ENCODE measurements around the gene SPAG16.

SPAG16 gene

GRCh38 chr2:214135966-214136365, 851.7 kb downstream of the SPAG16 start:
- Mint-ChIP-seq H3K4me3 (no peak overlapping the region), H3K27me3 (no peaks in the 10 kb centered on the region), H3K4me1 (no peaks in the 10 kb centered on the region), H3K27ac (no peak overlapping the region), H3K36me3 (no peaks in the 10 kb centered on the region), H3K9me3 (peaks cover 4% of the 10 kb centered on the region)
- ATAC-seq (ENCODE audit: low read depth), result no peak
- no peak for DNase-seq (ENCODE audit: low spot score in 2 of 2)

- Mint-ChIP-seq H3K27ac (no peak overlapping the region), H3K9me3 (peaks cover 1% of the 10 kb centered on the region), H3K4me1 (no peaks in the 10 kb centered on the region), H3K36me3 (no peaks in the 10 kb centered on the region), H3K27me3 (no peaks in the 10 kb centered on the region), H3K4me3 (no peak overlapping the region)
- ATAC-seq (ENCODE audit: low read depth) (no peak), DNase-seq (ENCODE audit: low spot score in 2 of 2) (no peak)
These were observed 854.5 kb downstream of the SPAG16 start for GRCh38 chr2:214138779-214139178.

GRCh38 chr2:214139630-214140284, 855.5 kb downstream of the SPAG16 start:
- H3K4me1 Mint-ChIP-seq, result no peaks in the 10 kb centered on the region

GRCh38 chr2:214156971-214157370, 872.7 kb downstream of the SPAG16 start:
- Mint-ChIP-seq H3K4me3 (no peak overlapping the region), H3K9me3 (no peaks in the 10 kb centered on the region), H3K27me3 (no peaks in the 10 kb centered on the region), H3K27ac (no peak overlapping the region), H3K4me1 (no peaks in the 10 kb centered on the region), H3K36me3 (no peaks in the 10 kb centered on the region)
- no peak for DNase-seq (ENCODE audit: low spot score in 2 of 2)
- no peak for ATAC-seq (ENCODE audit: low read depth)

More at GRCh38 chr2:214139630-214140284, 855.5 kb downstream of the SPAG16 start:
- Mint-ChIP-seq H3K27ac (no peak overlapping the region), H3K36me3 (no peaks in the 10 kb centered on the region), H3K9me3 (peaks cover 1% of the 10 kb centered on the region), H3K27me3 (no peaks in the 10 kb centered on the region), H3K4me3 (no peak overlapping the region)
- DNase-seq (ENCODE audit: low spot score in 2 of 2), result no peak
- no peak for ATAC-seq (ENCODE audit: low read depth)

- no peaks in the 10 kb centered on the region for H3K4me1 Mint-ChIP-seq
- no peak for DNase-seq (ENCODE audit: low spot score in 2 of 2)
- H3K9me3 Mint-ChIP-seq, result no peaks in the 10 kb centered on the region
- no peak overlapping the region for H3K4me3 Mint-ChIP-seq
- ATAC-seq (ENCODE audit: low read depth), result no peak
- H3K36me3 Mint-ChIP-seq, result no peaks in the 10 kb centered on the region
- H3K27me3 Mint-ChIP-seq, result no peaks in the 10 kb centered on the region
- no peak overlapping the region for H3K27ac Mint-ChIP-seq
These were observed 874.6 kb downstream of the SPAG16 start for GRCh38 chr2:214158851-214159250.

GRCh38 chr2:214169281-214169680, 885.0 kb downstream of the SPAG16 start:
- H3K9me3 Mint-ChIP-seq, result no peaks in the 10 kb centered on the region
- H3K4me3 Mint-ChIP-seq, result no peak overlapping the region
- no peak for ATAC-seq (ENCODE audit: low read depth)
- H3K27ac Mint-ChIP-seq, result no peak overlapping the region
- no peak for DNase-seq (ENCODE audit: low spot score in 2 of 2)
- no peaks in the 10 kb centered on the region for H3K4me1 Mint-ChIP-seq
- no peaks in the 10 kb centered on the region for H3K27me3 Mint-ChIP-seq
- no peaks in the 10 kb centered on the region for H3K36me3 Mint-ChIP-seq

- no peaks in the 10 kb centered on the region for H3K36me3 Mint-ChIP-seq
- H3K27me3 Mint-ChIP-seq, result no peaks in the 10 kb centered on the region
- DNase-seq (ENCODE audit: low spot score in 2 of 2) (no peak), ATAC-seq (ENCODE audit: low read depth) (no peak)
- H3K4me3 Mint-ChIP-seq, result no peak overlapping the region
- H3K27ac Mint-ChIP-seq, result no peak overlapping the region
- H3K4me1 Mint-ChIP-seq, result no peaks in the 10 kb centered on the region
- H3K9me3 Mint-ChIP-seq, result no peaks in the 10 kb centered on the region
These were observed 885.5 kb downstream of the SPAG16 start for GRCh38 chr2:214169736-214170135.

- no peaks in the 10 kb centered on the region for H3K4me1 Mint-ChIP-seq
- H3K27ac Mint-ChIP-seq, result no peak overlapping the region
- no peaks in the 10 kb centered on the region for H3K36me3 Mint-ChIP-seq
- ATAC-seq (ENCODE audit: low read depth) (no peak), DNase-seq (ENCODE audit: low spot score in 2 of 2) (no peak)
- H3K9me3 Mint-ChIP-seq, result no peaks in the 10 kb centered on the region
- H3K4me3 Mint-ChIP-seq, result no peak overlapping the region
- no peaks in the 10 kb centered on the region for H3K27me3 Mint-ChIP-seq
These were observed 890.3 kb downstream of the SPAG16 start for GRCh38 chr2:214174563-214174962.

- H3K4me1 Mint-ChIP-seq, result no peaks in the 10 kb centered on the region
- H3K9me3 Mint-ChIP-seq, result no peaks in the 10 kb centered on the region
These were observed 895.8 kb downstream of the SPAG16 start for GRCh38 chr2:214180071-214180470.

GRCh38 chr2:214180686-214181085, 896.4 kb downstream of the SPAG16 start:
- no peaks in the 10 kb centered on the region for H3K27me3 Mint-ChIP-seq
- H3K9me3 Mint-ChIP-seq, result no peaks in the 10 kb centered on the region
- DNase-seq (ENCODE audit: low spot score in 2 of 2) (no peak), ATAC-seq (ENCODE audit: low read depth) (no peak)
- no peak overlapping the region for H3K27ac Mint-ChIP-seq
- H3K4me3 Mint-ChIP-seq, result no peak overlapping the region
- no peaks in the 10 kb centered on the region for H3K4me1 Mint-ChIP-seq
- no peaks in the 10 kb centered on the region for H3K36me3 Mint-ChIP-seq

More at GRCh38 chr2:214180071-214180470, 895.8 kb downstream of the SPAG16 start:
- ATAC-seq (ENCODE audit: low read depth), result no peak
- Mint-ChIP-seq H3K27ac (no peak overlapping the region), H3K36me3 (no peaks in the 10 kb centered on the region), H3K4me3 (no peak overlapping the region), H3K27me3 (no peaks in the 10 kb centered on the region)
- no peak for DNase-seq (ENCODE audit: low spot score in 2 of 2)

- Mint-ChIP-seq H3K4me3 (no peak overlapping the region), H3K36me3 (no peaks in the 10 kb centered on the region), H3K27me3 (no peaks in the 10 kb centered on the region), H3K9me3 (no peaks in the 10 kb centered on the region), H3K27ac (no peak overlapping the region), H3K4me1 (no peaks in the 10 kb centered on the region)
- no peak for ATAC-seq (ENCODE audit: low read depth)
- no peak for DNase-seq (ENCODE audit: low spot score in 2 of 2)
These were observed 900.2 kb downstream of the SPAG16 start for GRCh38 chr2:214184461-214184860.

GRCh38 chr2:214185546-214185945, 901.3 kb downstream of the SPAG16 start:
- no peak for DNase-seq (ENCODE audit: low spot score in 2 of 2)
- Mint-ChIP-seq H3K4me1 (no peaks in the 10 kb centered on the region), H3K9me3 (no peaks in the 10 kb centered on the region), H3K4me3 (no peak overlapping the region), H3K27me3 (no peaks in the 10 kb centered on the region), H3K36me3 (no peaks in the 10 kb centered on the region), H3K27ac (no peak overlapping the region)
- ATAC-seq (ENCODE audit: low read depth), result no peak

- Mint-ChIP-seq H3K4me1 (no peaks in the 10 kb centered on the region), H3K4me3 (no peak overlapping the region), H3K27ac (no peak overlapping the region), H3K36me3 (no peaks in the 10 kb centered on the region), H3K9me3 (peaks cover 2% of the 10 kb centered on the region), H3K27me3 (no peaks in the 10 kb centered on the region)
- ATAC-seq (ENCODE audit: low read depth) (no peak), DNase-seq (ENCODE audit: low spot score in 2 of 2) (no peak)
These were observed 908.4 kb downstream of the SPAG16 start for GRCh38 chr2:214192711-214193110.

GRCh38 chr2:214193943-214194342, 909.7 kb downstream of the SPAG16 start:
- no peak for ATAC-seq (ENCODE audit: low read depth)
- Mint-ChIP-seq H3K36me3 (no peaks in the 10 kb centered on the region), H3K4me1 (no peaks in the 10 kb centered on the region), H3K27me3 (no peaks in the 10 kb centered on the region), H3K27ac (no peak overlapping the region), H3K9me3 (peaks cover 3% of the 10 kb centered on the region), H3K4me3 (no peak overlapping the region)
- DNase-seq (ENCODE audit: low spot score in 2 of 2), result no peak

GRCh38 chr2:214196260-214196659, 912.0 kb downstream of the SPAG16 start:
- Mint-ChIP-seq H3K4me3 (no peak overlapping the region), H3K27me3 (no peaks in the 10 kb centered on the region), H3K36me3 (no peaks in the 10 kb centered on the region), H3K4me1 (no peaks in the 10 kb centered on the region), H3K9me3 (peaks cover 3% of the 10 kb centered on the region), H3K27ac (no peak overlapping the region)
- no peak for DNase-seq (ENCODE audit: low spot score in 2 of 2)
- no peak for ATAC-seq (ENCODE audit: low read depth)

Measured in memory B cell (primary cell).